Measurements from ENCODE around the gene CIPC. TPM values are rescaled to one million over a fixed set of nuclear protein-coding genes. Genes with fewer than 3 reads are reported as not detected.
A peak's percentile ranks its signal among the peaks of the same experiment; 100 is the strongest.

The CIPC gene
- total RNA-seq, 6 experiments from 2014 or later: 9.1 to 12.5 (median 11.5) TPM

DNA sequence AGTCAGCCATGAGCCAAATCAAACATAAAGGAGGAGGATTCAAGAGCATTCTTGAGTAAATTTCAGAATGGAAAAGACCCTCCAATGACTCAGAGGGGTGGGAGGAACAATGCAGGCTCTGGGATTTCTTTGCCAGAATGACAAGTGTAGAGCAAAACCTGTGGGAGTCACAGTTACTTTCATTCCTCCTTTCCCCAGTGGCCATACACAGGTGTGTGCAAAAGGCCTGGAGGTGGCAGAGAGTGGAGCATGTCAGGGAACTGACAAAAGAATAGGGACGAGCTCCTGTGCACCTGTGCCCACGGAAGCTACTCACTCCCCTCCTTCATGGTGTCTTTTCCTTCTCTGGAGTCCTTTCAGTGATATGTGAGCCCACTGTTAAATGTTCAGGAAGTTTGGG, 9.4 kb upstream of the CIPC start:
- H3K9me3 Mint-ChIP-seq: peaks cover 21% of the 10 kb centered on the region
- H3K36me3 Mint-ChIP-seq (ENCODE audit: low read depth): peaks cover 9% of the 10 kb centered on the region
- no peak for DNase-seq
- TF ChIP-seq, protein P1, sequence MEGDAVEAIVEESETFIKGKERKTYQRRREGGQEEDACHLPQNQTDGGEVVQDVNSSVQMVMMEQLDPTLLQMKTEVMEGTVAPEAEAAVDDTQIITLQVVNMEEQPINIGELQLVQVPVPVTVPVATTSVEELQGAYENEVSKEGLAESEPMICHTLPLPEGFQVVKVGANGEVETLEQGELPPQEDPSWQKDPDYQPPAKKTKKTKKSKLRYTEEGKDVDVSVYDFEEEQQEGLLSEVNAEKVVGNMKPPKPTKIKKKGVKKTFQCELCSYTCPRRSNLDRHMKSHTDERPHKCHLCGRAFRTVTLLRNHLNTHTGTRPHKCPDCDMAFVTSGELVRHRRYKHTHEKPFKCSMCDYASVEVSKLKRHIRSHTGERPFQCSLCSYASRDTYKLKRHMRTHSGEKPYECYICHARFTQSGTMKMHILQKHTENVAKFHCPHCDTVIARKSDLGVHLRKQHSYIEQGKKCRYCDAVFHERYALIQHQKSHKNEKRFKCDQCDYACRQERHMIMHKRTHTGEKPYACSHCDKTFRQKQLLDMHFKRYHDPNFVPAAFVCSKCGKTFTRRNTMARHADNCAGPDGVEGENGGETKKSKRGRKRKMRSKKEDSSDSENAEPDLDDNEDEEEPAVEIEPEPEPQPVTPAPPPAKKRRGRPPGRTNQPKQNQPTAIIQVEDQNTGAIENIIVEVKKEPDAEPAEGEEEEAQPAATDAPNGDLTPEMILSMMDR (IDR thresholded peaks at IDR 0.05): no peak
- H3K4me3 Mint-ChIP-seq: no peak overlapping the region
- no peak overlapping the region for H3K27ac Mint-ChIP-seq
- H3K27me3 Mint-ChIP-seq (ENCODE audit: insufficient read depth): peaks cover 39% of the 10 kb centered on the region
- peaks cover 6% of the 10 kb centered on the region; the same call in 1 of the 2 replicates for H3K4me1 Mint-ChIP-seq (ENCODE audit: low read depth)

DNA sequence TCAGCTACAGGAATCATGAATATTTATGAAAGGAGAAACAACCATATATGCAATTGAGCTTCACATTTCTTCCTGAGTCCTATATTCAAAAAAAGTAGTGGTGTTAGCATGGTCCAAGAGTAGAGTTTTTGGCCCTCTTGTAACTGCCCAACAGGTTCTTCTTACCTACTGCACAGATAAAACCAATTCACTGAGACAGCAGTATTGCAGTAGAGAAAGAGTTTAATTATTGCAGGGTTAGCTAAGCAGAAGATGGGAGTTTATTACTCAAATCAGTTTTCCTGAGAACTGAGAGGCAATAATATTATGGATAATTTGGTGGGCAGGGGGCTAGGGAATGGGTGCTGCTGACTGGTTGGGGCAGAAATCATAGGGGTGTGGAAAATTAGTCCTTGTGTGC, 6.5 kb upstream of the CIPC start:
- Mint-ChIP-seq H3K9me3 (peaks cover 21% of the 10 kb centered on the region), H3K27me3 (ENCODE audit: insufficient read depth) (peaks cover 31% of the 10 kb centered on the region), H3K4me3 (no peak overlapping the region), H3K27ac (no peak overlapping the region), H3K4me1 (ENCODE audit: low read depth) (peaks cover 13% of the 10 kb centered on the region), H3K36me3 (ENCODE audit: low read depth) (peaks cover 9% of the 10 kb centered on the region)
- TF ChIP-seq, protein P1 (IDR thresholded peaks at IDR 0.05): no peak
- no peak for DNase-seq

DNA sequence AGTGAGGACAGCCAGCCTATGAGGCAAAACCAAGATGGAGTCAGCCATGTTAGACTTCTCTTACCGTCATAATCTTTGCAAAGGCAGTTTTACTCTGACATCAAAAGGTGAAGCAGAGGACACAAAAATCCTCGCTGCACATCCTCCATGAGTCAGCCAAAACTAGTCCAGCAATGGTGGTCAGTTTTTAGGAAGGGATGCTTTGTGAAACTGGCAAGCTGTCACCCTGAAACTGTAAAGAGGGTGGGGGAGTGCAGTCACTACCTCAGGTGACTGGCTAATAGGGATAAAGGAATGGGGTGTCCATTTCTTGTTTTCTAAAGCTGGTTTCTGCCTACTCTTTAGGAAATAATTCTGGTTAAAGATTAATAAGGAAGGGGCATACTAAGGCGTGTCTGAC, 5.4 kb upstream of the CIPC start:
- Mint-ChIP-seq H3K27ac (no peak overlapping the region), H3K4me3 (no peak overlapping the region), H3K9me3 (peaks cover 21% of the 10 kb centered on the region), H3K4me1 (ENCODE audit: low read depth) (peaks cover 21% of the 10 kb centered on the region), H3K36me3 (ENCODE audit: low read depth) (peaks cover 9% of the 10 kb centered on the region), H3K27me3 (ENCODE audit: insufficient read depth) (peaks cover 28% of the 10 kb centered on the region)
- no peak for DNase-seq
- TF ChIP-seq, protein P1 (IDR thresholded peaks at IDR 0.05): no peak

DNA sequence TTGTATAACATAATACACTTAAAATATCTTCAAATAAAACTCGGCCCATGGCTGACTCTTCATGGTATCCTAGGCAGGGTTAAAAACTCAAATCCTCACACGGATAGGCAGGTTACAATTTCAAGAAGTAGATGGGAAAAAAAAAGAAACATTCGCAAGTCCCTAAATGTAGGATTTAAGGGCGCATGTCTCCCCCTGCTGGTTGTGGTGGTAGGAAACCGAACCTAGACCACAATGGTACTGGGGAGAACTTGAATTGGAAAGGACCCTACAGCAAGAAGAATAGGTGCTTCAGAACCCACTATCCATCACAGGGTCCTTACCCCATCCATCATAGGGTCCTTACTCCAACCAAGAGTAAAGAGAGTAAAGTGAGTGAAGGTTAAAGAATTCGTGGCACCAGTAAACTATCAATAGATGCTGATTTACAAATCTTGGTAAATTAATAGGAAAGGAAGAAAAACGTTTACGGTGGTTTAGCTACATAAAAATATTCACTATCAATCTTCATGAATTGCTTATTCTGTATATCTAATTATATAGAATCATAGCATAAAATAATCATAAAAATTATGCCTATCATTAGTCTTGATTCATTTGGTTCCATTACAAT, 3.3 kb upstream of the CIPC start:
- Mint-ChIP-seq H3K36me3 (ENCODE audit: low read depth) (peaks cover 9% of the 10 kb centered on the region), H3K27ac (no peak overlapping the region), H3K4me1 (ENCODE audit: low read depth) (peaks cover 32% of the 10 kb centered on the region), H3K27me3 (ENCODE audit: insufficient read depth) (peaks cover 16% of the 10 kb centered on the region), H3K9me3 (peaks cover 19% of the 10 kb centered on the region), H3K4me3 (no peak overlapping the region)
- TF ChIP-seq, protein P1 (IDR thresholded peaks at IDR 0.05): peak; percentile 93
- peak; percentile 63 for DNase-seq

DNA sequence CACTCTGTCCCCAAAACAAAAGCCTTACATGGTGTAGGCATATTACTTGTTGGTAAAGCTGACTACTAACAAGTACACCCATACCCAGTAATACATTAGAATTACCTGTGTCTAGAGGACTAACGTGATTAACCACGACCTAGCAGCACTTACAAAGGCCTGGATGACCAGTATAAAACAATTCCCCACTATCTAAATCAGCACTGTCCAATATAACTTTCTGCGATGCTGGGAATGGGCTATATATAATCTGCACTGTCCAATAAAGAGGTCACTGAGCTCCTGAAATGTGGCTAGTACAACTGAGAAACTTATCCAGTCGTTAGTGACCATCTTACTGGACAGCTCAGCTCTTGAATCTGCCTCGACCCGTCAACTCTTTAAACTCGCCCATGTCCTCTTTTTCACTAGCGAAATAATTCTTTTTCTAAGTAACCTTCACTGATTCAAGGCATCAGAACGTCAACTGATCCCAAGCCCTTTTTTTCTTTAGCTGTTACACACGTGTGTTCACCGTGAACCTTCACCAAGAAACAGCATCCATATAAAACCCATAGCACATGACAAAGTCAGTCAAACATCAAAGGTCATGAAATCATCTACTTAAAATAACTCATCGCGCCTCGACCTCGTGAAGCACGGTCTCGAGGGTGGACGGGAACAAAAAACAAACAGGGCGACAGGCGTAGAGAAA, 905 bp upstream of the CIPC start:
- TF ChIP-seq, protein P1 (IDR thresholded peaks at IDR 0.05): no peak
- H3K4me3 Mint-ChIP-seq: peak overlapping the region; percentile 92
- H3K27me3 Mint-ChIP-seq (ENCODE audit: insufficient read depth): no peaks in the 10 kb centered on the region; the same call in none of the 2 replicates
- peaks cover 46% of the 10 kb centered on the region for H3K4me1 Mint-ChIP-seq (ENCODE audit: low read depth)
- no peaks in the 10 kb centered on the region for H3K9me3 Mint-ChIP-seq
- H3K27ac Mint-ChIP-seq: peak overlapping the region; percentile 96
- no peaks in the 10 kb centered on the region for H3K36me3 Mint-ChIP-seq (ENCODE audit: low read depth)
- DNase-seq: peak; percentile 14
